Fibroblast of skin of left biceps (primary cell): ENCODE measurements around the gene CTXND2.
"Not testable (repeated sequence)": the region's sequence is repeated elsewhere in the genome, so short reads cannot be mapped to it uniquely, and the experiment has no call there.

ENCODE experiments used
- DNase-seq, 2 experiments: peaks; one replicate each; pipeline ENCODE4 v3.0.0-alpha.2; 2013; ENCODE audit warnings: low read depth in 2 of 2

The CTXND2 gene

DNA sequence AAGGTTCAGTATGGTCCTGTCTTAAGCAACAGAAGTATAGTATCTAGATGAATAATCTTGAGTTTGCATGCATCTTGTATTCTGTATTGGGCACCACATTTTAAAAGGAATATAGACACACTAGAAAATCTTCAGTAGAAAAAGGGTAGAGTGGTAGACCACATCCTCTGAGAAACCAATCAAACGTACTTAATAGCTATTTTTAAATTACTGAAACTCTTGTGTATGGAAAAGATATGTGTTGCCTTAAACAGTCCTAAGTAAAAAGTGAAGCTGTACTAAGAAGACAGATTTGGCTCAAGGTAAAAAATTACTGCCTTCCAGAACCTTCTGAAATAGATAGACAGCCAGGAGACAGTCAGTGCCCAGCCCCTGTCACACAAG is 3.1 kb downstream of the CTXND2 start:
- DNase-seq = no peak

DNA sequence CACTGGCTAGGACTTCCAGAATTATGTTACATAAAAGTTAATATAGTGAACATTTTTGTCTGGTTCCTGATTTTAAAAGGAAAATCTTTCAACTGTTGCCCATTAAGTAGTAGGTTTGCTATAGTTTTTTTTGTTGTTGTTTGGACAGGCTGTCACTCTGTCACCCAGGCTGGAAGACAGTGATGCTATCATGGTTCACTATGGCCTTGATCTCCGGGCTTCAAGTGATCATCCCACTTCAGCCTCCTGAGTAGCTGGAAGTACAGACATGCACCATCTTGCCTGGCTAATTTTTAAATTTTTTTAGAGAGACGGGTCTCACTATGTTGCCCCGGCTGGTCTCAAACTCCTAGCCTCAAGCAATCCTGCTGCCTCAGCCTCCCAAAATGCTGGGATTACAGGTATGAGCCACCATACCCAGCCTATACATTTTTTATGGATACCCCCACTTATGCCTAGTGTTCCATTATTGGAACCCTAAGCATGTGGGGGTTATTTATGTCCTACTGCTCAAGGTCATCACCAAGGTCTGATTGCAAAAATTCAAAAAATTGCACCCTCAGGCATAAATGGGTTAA is 6.5 kb downstream of the CTXND2 start:
- no peak for DNase-seq

DNA sequence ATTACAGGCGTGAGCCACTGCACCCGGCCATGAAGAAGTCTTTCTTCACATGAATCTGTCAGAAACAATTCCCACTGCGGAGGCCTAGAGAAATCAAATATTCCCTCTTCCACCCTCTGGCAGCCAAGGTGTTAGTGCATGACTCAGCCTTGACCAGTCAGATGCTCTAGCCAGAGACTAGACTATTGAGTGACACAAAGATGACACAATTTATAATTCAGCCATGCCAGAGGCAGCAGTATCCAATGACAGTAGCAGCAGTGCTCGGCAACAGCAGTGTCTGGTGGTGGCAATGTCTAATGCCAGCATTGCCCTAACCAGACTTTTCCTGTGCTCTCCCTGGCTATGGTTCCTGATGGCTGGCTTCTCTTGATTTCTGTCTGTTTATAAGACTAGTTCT is 8.7 kb downstream of the CTXND2 start:
- no peak for DNase-seq

DNA sequence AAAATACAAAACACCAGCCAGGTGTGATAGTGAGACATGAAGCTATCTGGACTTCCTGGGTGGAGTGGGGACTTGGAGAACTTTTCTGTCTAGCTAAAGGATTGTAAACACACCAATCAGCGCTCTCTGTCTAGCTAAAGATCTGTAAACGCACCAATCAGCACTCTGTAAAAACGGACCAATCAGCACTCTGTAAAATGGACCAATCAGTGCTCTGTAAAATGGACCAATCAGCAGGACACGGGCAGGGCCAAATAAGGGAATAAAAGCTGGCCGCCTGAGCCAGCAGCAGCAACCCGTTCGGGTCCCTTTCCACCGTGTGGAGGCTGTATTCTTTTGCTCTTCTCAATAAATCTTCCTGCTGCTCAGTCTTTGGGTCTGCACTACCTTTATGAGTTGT is 12.9 kb downstream of the CTXND2 start:
- DNase-seq = not testable (repeated sequence)

DNA sequence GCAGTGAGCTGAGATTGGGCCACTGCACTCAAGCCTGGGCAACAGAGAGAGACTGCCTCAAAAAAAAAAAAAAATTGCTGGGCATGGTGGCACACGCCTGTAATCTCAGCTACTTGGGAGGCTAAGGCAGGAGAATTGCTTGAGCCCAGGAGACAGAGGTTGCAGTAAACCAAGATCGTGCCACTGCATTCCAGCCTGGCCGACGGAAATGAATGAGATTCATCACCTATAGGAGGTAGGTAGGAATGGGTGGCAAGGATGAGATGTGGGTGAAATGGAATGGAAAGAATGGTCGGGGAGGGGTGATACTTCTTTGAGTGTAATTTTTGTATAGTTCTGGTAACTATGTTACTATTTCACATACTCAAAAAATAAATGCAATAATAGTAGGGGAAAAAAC is 15.4 kb downstream of the CTXND2 start:
- no peak for DNase-seq

DNA sequence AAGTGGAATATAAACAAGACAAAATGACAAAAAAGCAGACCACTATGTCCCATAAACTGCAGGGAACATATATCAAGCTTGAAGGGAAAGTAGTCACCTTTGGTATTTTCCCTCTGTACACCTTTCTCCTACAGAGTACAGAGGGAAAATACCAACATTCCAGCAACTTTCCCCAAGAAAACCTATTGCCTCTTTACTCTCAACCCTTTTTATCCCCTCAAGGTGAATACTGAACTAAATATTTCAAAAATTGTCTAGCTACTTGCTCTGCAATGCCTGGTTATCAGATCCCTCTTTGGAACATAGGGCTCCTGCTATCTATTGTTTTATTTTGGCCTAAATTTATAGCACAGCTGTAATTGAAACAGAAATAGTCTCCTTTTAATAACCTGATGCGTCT is 15.8 kb downstream of the CTXND2 start:
- DNase-seq = no peak

DNA sequence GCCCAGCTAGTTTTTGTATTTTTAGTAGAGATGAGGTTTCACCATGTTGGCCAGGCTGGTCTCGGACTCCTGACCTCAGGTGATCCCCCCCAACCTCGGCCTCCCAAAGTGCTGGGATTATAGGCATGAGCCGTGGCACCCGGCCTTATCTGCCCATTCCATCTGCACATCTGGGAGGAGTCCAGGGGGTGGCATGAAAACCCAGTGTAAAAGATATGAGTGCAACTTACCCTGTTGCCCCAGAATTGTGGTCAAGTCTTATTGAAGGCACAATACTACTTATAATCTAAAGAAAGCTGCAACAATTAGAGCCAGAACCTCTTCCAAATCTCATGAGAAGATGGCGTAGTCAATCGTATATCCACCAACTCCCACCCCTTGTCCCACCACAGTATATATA is 18.4 kb downstream of the CTXND2 start:
- DNase-seq = no peak

DNA sequence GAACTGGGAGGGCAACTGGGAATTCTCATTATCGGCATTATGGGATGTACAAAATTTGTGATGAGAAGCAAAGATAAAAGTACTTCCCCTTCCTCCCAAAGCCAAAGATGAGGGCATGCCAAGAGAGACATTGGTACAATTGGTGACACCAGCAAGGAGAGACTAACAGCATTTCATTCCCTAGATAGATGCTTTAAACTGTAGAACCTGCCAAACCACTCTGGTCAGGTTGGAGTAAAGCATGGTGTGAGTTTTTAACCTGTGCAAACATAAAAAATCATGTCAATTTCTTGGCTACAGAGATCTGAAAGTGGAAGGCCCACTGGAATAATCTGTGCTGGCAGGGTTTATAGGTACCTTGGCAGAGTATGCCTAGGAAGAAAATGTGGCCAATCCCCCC is 19.4 kb downstream of the CTXND2 start:
- no peak for DNase-seq

DNA sequence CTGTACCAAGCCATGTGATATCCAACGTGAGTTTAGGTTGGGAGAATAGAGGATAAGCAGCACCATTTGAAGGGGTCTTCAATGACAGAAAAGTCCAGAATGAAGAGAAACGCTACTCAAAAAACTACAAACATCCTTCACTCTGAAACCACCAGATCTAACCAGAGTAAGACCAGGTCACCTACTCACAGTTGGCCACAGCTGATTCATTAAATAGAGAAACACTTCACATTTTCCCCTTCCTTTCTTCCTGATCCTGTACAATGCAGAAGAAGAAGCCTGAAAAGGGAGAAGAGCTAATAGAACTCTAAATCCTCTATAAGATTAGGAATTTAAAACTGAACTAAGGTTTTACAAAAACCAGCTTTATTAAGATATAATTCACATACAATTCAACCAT is 19.9 kb downstream of the CTXND2 start:
- DNase-seq = no peak

DNA sequence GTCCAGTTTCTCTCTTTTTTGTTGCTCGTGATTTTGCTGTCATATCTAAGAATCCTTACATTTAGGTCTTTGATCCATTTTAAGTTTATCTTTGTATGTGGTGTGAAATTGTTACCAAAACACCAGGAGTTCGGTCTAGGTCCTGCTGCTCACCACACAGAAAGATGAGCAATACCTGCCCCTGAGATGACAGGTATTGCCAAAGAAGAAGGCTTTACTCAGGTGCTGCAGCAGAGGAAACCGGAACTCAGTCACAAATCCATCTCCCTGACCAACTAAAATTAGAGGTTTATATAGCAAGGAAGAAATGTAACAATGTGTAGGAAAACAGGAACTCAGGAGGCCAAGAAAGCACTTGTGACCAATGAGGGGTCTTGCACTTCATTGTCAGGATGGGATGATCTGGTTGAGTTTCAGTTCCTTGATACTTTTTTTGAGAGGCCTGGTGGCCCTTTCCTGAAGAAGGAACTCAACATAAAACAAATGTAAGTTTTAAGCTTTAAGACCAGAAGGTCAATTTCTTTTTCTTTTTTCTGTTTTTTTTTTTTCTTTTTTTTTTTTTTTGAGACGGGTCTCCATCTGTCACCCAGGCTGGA is 22.7 kb downstream of the CTXND2 start:
- DNase-seq = no peak

DNA sequence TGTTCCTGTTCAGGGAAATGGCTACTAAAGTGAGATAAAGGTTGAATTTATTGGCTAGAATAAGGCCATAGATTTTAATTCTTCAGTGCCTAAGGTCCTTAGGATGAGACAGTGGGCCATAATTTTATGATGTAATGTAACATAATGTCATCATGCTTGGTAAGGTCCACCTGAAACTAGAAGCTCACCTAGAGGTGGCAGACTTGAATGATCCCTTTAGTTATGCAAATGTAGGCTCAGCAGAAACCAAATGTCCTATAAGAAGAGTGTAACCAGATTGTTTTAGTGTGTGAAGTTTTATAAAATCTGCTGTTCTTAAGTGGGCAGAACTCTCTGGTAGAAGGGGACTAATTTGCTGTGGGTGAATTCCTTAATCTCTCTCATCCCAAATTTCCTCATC is 25.7 kb downstream of the CTXND2 start:
- no peak for DNase-seq

DNA sequence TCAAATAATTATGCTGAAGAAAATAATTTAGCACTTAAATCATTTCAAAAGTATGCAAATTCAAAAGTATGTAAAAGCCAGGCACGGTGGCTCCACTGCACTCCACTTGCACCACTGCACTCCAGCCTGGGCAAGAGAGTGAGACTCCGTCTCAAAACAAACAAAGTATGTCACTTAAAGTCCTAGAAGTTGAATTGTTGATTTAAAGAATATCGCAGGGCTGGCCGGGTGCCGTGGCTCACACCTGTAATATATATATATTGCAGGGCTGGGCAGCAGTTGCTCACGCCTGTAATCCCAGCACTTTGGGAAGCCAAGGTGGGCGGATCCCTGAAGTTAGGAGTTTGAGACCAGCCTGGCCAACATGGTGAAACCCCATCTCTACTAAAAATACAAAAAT is 30.5 kb downstream of the CTXND2 start:
- no peak for DNase-seq

DNA sequence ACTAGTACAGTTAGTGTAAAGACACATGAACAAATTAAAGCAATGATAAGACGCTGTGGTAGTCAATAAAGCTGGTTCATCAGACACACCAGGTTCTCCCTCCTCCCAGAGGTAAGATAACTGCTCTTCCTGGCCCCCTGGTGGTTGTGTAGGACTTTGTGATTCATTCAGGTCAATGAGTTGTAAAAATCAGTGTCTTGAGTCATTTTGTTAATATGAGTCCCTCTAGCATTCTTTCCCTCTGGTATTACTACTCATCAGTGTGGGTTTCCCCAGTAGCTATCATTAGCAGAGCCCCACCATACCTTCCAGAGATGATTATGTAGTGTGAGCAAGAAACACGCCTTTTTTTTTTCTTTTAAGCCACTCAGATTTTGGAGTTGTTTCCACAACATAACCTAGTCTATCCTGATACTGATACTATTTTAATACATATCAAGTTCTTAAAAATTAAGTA is 35.6 kb downstream of the CTXND2 start:
- DNase-seq = peak; percentile 78 to 82

DNA sequence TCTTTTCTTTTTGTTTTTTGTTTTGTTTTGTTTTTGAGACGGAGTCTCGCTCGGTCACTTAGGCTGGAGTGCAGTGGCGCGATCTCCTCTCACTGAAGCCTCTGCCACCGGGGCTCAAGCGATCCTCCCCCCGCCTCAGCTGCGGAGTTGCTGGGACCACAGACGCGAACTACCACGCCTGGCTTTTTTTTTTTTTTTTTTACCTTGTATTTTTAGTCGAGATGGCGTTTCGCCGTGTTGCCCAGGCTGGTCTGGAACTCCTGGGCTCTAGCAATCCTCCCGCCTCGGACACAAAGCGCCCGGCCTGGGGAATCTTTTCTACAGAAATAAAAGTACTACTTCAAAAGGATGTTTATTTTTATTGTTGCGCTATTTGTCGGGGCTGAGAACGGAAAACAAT is 38.1 kb downstream of the CTXND2 start:
- DNase-seq = no peak

DNA sequence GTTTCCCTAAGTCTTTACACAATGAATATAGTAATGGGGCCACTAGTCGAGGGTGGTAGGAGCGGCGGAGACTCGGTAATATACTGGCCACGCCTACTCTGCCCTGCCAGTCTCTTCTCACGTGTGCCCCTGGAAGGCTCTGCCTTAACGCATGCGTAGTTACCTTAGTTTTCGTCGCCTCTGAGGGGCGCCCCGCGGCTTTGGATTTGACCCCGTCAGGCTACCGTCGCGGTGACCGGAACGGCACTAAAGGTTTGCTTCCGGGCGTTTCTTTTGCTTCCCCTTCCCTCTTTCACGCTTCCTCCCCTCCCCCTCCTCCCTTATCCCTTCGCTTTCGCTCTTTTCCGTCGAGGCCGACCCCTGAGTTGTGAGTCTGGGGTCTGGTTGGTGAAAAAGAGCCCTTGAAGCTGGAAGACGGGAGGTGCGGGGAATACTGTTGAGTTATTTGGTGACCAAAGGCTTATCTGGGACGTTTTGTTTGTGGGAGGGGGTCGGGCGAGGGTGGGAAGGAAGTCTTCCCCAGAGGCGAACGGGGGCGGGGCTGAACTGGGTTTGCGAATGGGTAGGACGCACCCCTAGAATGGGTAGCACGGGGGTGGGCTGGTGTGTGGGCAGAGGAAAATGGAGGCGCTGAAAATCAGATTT is 39.3 kb downstream of the CTXND2 start, which contains the start of gene SETDB1:
Gene SETDB1, plus strand, starts transcription at position 267 of the 645 bp plus-strand sequence. CDS start 1,352 bp downstream, outside the sequence.
- DNase-seq = peak; percentile 89 to 90

DNA sequence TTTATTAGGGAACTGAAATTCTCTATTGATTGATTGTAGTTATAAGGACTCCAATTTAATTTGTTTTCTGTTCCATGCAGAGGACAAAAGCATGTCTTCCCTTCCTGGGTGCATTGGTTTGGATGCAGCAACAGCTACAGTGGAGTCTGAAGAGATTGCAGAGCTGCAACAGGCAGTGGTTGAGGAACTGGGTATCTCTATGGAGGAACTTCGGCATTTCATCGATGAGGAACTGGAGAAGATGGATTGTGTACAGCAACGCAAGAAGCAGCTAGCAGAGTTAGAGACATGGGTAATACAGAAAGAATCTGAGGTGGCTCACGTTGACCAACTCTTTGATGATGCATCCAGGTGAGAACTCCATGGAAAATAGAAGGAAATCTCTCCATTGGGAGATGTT is 40.7 kb downstream of the CTXND2 start:
- no peak for DNase-seq

DNA sequence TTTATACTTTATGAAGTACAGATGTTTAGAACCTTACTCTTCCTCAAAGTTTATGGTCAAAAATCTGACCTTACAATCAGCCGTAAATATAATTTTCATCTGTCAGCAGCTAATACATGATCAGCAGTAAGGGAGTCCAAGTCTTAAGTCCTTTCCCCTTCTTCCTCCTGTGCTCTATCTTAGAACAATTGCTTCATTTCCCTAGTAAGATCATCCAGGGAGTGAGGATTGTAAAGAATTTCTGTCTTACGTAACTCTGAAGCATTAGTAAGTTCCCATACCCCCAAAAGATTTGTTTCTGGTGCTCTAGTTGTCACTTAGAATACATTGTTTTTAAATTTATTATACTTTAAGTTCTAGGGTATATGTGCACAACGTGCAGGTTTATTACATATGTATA is 41.4 kb downstream of the CTXND2 start:
- peak in 1 of 2 experiments; percentile 13 for DNase-seq

DNA sequence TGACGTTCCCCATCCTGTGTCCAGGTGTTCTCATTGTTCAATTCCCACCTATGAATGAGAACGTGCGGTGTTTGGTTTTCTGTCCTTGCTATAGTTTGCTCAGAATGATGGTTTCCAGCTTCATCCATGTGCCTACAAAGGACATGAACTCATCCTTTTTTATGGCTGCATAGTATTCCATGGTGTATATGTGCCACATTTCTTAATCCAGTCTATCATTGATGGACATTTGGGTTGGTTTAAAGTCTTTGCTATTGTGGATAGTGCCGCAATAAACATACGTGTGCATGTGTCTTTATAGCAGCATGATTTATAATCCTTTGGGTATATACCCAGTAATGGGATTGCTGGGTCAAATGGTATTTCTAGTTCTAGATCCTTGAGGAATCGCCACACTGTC is 41.8 kb downstream of the CTXND2 start:
- DNase-seq = not testable (repeated sequence)

DNA sequence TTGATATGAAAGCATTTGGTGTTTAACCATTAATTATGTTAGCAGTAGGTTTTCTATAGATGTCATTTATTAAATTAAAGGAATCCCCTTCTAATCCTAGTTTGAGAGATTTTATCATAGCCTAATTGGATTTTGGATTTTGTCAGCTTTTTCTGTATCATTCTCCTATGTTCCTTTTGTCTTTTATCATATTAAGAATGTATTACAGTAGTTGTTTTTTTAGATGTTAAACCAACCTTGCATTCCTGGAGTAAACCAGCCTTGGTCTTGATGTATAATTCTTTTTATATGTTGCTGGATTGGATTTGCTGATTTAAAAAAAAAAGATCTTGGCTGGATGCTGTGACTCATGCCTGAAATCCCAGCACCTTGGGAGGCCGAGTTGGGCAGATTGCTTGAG is 44.8 kb downstream of the CTXND2 start:
- DNase-seq = no peak

DNA sequence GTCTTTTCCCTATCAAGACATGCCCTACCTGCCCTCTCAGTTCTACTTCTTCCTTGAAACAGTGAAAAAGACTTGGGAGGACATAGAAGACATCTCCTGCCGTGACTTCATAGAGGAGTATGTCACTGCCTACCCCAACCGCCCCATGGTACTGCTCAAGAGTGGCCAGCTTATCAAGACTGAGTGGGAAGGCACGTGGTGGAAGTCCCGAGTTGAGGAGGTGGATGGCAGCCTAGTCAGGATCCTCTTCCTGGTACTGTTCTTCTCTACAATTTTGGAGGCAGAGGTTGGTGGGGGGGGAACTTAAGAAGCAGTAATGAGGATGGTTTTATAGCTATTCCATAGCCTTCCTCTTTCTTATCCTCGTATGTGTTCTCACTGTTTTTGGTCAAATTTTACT is 57.9 kb downstream of the CTXND2 start:
- DNase-seq = no peak

DNA sequence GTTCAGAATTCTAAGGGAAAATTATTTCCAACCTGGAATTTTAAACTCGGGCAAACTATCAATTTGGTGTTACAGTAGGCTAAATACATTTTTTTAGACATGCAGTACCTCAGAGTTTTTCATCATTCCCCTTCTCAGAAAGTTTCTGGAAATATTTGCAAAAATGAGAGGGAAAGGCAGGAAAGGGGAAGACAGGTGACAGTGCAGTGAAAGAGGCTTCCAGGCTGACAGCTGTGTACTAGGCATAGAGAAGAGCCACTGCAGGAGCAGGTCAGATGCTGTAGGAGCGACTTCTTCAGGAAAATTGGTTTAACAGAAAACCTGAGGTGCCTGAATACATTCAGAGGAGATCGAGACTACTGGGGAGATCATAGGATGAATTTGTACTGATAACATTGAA is 67.8 kb downstream of the CTXND2 start:
- no peak for DNase-seq

DNA sequence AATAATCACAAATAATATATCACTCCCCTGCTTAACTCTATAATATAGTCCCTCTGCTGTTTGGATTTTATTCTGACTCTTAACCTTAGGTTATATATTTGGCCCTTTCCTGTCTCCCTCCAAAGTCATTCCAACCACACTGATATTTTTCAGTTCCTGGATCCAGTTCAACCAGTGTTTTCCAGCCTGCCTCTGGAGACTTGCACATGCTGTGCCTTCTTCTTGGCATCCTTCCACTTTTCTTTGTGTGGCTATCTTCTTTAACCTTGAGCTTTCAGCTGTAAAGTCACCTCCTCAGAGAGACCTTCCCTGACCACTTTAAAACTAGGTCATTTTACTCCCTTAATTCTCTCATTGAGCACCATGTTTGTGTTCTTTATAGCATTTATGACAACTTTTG is 68.3 kb downstream of the CTXND2 start:
- no peak for DNase-seq

DNA sequence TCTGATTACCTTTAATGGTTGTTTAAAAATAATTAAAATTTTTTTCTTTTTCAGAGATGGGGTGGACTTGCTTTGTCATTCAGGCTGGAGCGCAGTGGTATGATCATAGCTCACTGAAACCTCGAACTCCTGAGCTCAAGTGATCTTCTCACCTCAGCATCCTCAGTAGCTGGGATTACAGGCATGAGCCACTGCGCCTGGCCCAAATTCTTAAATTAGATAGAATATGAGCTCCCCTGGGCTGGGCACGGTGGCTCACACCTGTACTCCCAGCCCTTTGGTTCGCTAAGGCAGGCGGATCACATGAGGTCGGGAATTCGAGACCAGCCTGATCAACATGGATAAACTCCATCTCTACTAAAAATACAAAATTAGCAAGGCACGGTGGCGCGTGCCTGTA is 70.7 kb downstream of the CTXND2 start:
- no peak for DNase-seq
